SK-N-SH treated with all-trans-retinoic acid at 6 μM for 48 hours (cell line): ENCODE measurements around the gene KCNJ1.

Source experiments
- OSR1 ChIP-seq: fragments of 250-450 bp; sonication (Bioruptor Pico); IDR thresholded peaks from 2 replicates; pipeline ENCODE4 v1.8.0; 2022; ENCODE audit warnings: moderate library complexity, mild to moderate bottlenecking, inconsistent platforms
- SNAI2 ChIP-seq: fragments of 250-450 bp; sonication (Bioruptor Pico); IDR thresholded peaks from 2 replicates; pipeline ENCODE4 v1.5.0; 2020; ENCODE audit warnings: mild to moderate bottlenecking, moderate library complexity
- TCF4 ChIP-seq: fragments of 250-450 bp; sonication (Bioruptor Pico); IDR thresholded peaks from 2 replicates; pipeline ENCODE4 v1.8.0; 2021; ENCODE audit warnings: mild to moderate bottlenecking, moderate library complexity, borderline replicate concordance
- ZNF8 ChIP-seq: fragments of 450-650 bp; formaldehyde crosslinking; IDR thresholded peaks from 2 replicates; pipeline ENCODE4 v1.5.0; 2020; ENCODE audit warnings: mild to moderate bottlenecking, moderate library complexity

GRCh38 chr11:128840137-128840536 is 27.0 kb downstream of the KCNJ1 start:
- TF ChIP-seq TCF4 (CRISPR knock-in tag) (no peak), OSR1 (no peak), ZNF8 (CRISPR knock-in tag) (no peak), SNAI2 (CRISPR knock-in tag) (no peak)
